Endometrium (tissue), 2 donors: ENCODE data around the gene HIVEP3.

Experiments used
- FAIRE-seq: peaks from 2 replicates; lab custom pipeline; 2012; peaks lifted over from hg19 to GRCh38; lab: Jason Lieb, UNC
- donor health status: control.
- donor health status: control.

HIVEP3 gene

GRCh38 chr1:41892301-41892781, 26.4 kb downstream of the HIVEP3 start:
- no peak for FAIRE-seq

- FAIRE-seq = no peak
Measured at GRCh38 chr1:41891199-41891896, 27.4 kb downstream of the HIVEP3 start.

- FAIRE-seq = no peak
Measured at GRCh38 chr1:41890825-41891198, 27.9 kb downstream of the HIVEP3 start.

GRCh38 chr1:41889506-41890414, 29.0 kb downstream of the HIVEP3 start:
- FAIRE-seq = no peak

- no peak for FAIRE-seq
Measured at GRCh38 chr1:41888756-41889155, 30.0 kb downstream of the HIVEP3 start.

- FAIRE-seq = no peak
Measured at GRCh38 chr1:41887365-41887764, 31.4 kb downstream of the HIVEP3 start.

GRCh38 chr1:41884256-41885230, 34.2 kb downstream of the HIVEP3 start:
- FAIRE-seq = no peak

GRCh38 chr1:41883507-41883906, 35.2 kb downstream of the HIVEP3 start:
- FAIRE-seq = no peak

GRCh38 chr1:41882486-41882885, 36.2 kb downstream of the HIVEP3 start:
- no peak for FAIRE-seq

GRCh38 chr1:41882068-41882477, 36.6 kb downstream of the HIVEP3 start:
- FAIRE-seq = no peak

- FAIRE-seq = no peak
Measured at GRCh38 chr1:41880950-41881885, 37.5 kb downstream of the HIVEP3 start.

GRCh38 chr1:41880261-41880660, 38.5 kb downstream of the HIVEP3 start:
- no peak for FAIRE-seq

- no peak for FAIRE-seq
Measured at GRCh38 chr1:41879617-41880016, 39.1 kb downstream of the HIVEP3 start.

- no peak for FAIRE-seq
Measured at GRCh38 chr1:41878911-41879310, 39.8 kb downstream of the HIVEP3 start.

GRCh38 chr1:41878495-41878894, 40.2 kb downstream of the HIVEP3 start:
- no peak for FAIRE-seq

GRCh38 chr1:41876576-41877445, 41.9 kb downstream of the HIVEP3 start:
- no peak for FAIRE-seq

- FAIRE-seq = no peak
Measured at GRCh38 chr1:41875487-41875886, 43.2 kb downstream of the HIVEP3 start.

- FAIRE-seq = no peak
Measured at GRCh38 chr1:41874903-41875411, 43.8 kb downstream of the HIVEP3 start.

GRCh38 chr1:41874151-41874719, 44.5 kb downstream of the HIVEP3 start:
- FAIRE-seq = no peak
